Esophagus squamous epithelium (tissue), 4 donors: ENCODE measurements around the gene CMC2.

Experiments
- POLR2A ChIP-seq, 4 donors: fragments of 450-650 bp; IDR thresholded peaks; one replicate each; pipeline ENCODE4 v1.6.1; 2017; ENCODE audit warnings: antibody characterized with exemption in 4 of 4, mild to moderate bottlenecking in 4 of 4, moderate library complexity in 3 of 4
- TF ChIP-seq, protein P1 (sequence below), 6 experiments: fragments of 450-650 bp in 4 of 6; fragments of 200-600 bp in 2 of 6; sonication (generic) in 2 of 6; IDR thresholded peaks; one replicate each; pipeline ENCODE4 v1.5.1; 2016 to 2019; ENCODE audit warnings: antibody characterized with exemption in 6 of 6, mild to moderate bottlenecking in 4 of 6, moderate library complexity in 4 of 6

DNA sequence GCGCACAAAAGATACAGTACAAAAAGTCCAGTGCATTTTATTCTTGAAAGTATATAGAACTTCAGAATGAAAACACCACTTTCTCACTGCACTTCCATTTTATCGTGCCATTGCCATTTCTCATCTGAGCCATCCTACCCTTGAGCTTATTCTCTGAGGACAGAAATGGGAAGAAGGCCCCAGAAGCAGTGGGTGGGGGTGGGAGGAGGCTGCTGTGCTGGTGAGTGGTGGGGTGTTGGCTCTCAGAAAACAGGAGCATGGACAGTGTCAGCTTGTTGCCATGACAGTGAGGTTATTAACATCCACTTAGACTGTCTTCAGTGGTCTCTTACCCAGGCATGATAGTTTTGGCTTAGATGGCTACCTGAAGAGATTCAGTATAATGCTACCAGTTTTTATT, 33.4 kb upstream of the CMC2 start:
- TF ChIP-seq, protein P1, sequence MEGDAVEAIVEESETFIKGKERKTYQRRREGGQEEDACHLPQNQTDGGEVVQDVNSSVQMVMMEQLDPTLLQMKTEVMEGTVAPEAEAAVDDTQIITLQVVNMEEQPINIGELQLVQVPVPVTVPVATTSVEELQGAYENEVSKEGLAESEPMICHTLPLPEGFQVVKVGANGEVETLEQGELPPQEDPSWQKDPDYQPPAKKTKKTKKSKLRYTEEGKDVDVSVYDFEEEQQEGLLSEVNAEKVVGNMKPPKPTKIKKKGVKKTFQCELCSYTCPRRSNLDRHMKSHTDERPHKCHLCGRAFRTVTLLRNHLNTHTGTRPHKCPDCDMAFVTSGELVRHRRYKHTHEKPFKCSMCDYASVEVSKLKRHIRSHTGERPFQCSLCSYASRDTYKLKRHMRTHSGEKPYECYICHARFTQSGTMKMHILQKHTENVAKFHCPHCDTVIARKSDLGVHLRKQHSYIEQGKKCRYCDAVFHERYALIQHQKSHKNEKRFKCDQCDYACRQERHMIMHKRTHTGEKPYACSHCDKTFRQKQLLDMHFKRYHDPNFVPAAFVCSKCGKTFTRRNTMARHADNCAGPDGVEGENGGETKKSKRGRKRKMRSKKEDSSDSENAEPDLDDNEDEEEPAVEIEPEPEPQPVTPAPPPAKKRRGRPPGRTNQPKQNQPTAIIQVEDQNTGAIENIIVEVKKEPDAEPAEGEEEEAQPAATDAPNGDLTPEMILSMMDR (IDR thresholded peaks at IDR 0.05): no peak
- no peak for TF ChIP-seq POLR2A (IDR thresholded peaks at IDR 0.05)
